ENCODE measurements around the gene TSN.
A peak's percentile ranks its signal among the peaks of the same experiment; 100 is the strongest.

TSN gene

GRCh38 chr2:121736462-121737336 lies 18.8 kb upstream of the TSN start, which contains the start of gene NIFK (continued):
- TF ChIP-seq ZNF404 (tag by site-specific recombination; IDR thresholded peaks at IDR 0.05) (no peak), ZFP37 (tag by site-specific recombination; IDR thresholded peaks at IDR 0.05) (0 out of 2 replicates have a peak, but pooled peaks have one; percentile 41), ZBTB11 (tag by site-specific recombination; conservative IDR thresholded peaks at IDR 0.05; ENCODE audit: low read depth) (peak; percentile 93), ZFP69B (tag by site-specific recombination; IDR thresholded peaks at IDR 0.05) (no peak), REST (tag by site-specific recombination; IDR thresholded peaks at IDR 0.05) (no peak), ZNF221 (tag by site-specific recombination; IDR thresholded peaks at IDR 0.05; ENCODE audit: borderline replicate concordance) (no peak), ZNF341 (tag by site-specific recombination; IDR thresholded peaks at IDR 0.05; ENCODE audit: low read depth) (no peak), ZNF335 (tag by site-specific recombination; conservative IDR thresholded peaks at IDR 0.05) (no peak), KLF1 (tag by site-specific recombination; IDR thresholded peaks at IDR 0.05) (peak; percentile 95), ZNF148 (tag by site-specific recombination; IDR thresholded peaks at IDR 0.05; ENCODE audit: borderline replicate concordance) (no peak), PRDM10 (tag by site-specific recombination; IDR thresholded peaks at IDR 0.05) (peak; percentile 74), ZNF48 (tag by site-specific recombination; IDR thresholded peaks at IDR 0.05) (no peak), ZNF146 (tag by site-specific recombination; IDR thresholded peaks at IDR 0.05) (no peak), YY1 (tag by site-specific recombination; IDR thresholded peaks at IDR 0.05) (peak; percentile 53; the same call in 1 of the 2 replicates), ZNF521 (tag by site-specific recombination; IDR thresholded peaks at IDR 0.05) (no peak), KLF8 (tag by site-specific recombination; IDR thresholded peaks at IDR 0.05) (peak; percentile 92), KLF9 (tag by site-specific recombination; IDR thresholded peaks at IDR 0.05; ENCODE audit: low read depth) (peak; percentile 98), PRDM4 (tag by site-specific recombination; IDR thresholded peaks at IDR 0.05) (no peak), KLF10 (tag by site-specific recombination; IDR thresholded peaks at IDR 0.05) (peak; percentile 95), ZBTB48 (tag by site-specific recombination; IDR thresholded peaks at IDR 0.05) (no peak), KLF16 (tag by site-specific recombination; IDR thresholded peaks at IDR 0.05) (0 out of 2 replicates have a peak, but pooled peaks have one; percentile 24)

Data from HEK293 (cell line).